ENCODE results near the gene CTXN2.

Gene CTXN2

DNA sequence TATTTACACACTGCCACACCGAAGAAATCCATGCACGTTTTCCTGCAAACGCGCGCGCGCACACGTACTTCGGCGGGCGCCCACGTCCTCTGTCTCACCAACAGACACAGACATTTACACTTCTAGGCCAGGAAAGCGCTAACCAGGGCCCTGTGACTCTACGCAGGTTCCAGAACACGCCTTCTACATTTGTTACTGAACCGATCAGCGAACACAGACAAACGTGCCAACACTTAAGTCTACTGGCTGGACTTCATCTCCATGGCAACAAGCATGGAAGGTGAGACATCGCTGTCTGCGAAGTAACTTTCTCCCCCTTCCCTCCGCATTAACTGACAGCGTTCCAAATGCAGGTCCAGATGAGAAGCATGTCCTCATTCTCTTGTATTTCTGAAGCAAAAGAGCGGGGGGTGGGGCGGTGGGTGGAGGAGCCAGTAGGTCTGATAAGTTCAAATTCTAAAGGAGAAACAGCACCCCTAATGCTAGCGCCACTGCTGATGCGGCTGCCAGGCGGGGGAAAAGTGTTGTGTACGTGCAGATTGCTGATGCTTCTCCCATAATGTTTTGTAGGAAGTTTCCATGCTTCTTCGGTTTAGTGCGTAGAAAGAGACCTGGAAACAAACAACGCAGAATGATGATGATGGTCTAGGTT, at the start of gene CTXN2:
Gene CTXN2 (plus strand): TSS at position 92 of the 652 bp plus-strand sequence. CDS start 9,636 bp downstream, outside the sequence.
- no peak for DNase-seq (ENCODE audit: low spot score)

DNA sequence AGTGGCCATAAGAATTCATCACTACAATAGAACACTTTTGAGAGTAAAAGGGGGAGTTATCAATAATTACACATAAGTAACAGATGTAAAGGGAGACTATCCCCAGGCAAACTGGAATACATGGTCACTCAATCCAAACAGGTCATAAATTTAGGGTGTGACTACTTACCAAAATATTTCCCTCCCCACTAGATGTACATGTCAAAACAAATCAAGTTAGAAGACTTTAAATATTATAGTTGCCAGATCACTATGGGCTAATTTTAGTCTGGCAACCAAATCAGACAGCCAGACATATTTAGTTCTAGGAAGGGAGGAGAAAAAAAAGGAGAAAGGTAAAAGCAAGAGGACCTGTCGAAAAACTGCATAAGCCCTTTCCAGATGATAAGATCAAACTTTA, 47.6 kb upstream of the CTXN2 start:
- no peak for DNase-seq (ENCODE audit: low spot score)

DNA sequence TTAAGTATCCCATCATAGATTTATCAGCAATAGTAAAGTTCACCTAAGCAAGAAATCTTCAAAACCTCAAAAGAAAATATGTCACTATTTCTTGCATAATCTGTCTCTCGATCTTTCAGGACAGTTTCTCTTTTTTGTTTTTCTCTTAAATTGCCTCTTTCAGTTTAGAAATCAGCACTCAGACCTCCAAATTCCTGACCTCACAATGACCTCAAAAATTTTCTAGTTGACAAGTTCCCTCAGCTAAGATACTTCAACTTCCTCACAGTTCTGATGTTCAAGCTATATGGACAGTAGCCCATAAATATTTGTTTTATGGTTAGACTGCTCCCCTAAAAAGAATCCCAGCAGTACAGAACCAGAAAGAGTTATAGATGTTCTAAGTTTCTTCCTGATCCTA, 46.6 kb upstream of the CTXN2 start:
- DNase-seq (ENCODE audit: low spot score), result no peak

DNA sequence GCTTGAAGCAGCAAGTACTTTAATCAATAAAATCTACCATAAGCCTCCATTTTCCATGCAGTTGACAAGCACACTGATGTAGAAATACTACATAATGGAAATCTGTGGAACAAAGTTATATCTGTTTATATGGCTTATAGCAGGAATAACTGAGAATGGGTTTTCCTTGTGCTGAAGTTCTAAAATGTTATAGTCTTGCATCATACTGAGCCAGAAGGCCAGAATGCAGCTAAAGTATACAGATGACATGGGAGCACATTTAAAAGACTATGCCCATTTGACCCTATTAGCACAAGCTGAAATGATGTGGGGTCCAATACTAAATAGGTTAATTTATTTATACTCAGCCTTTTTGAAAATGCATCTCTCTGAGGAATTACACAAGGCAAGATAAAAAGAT, 45.5 kb upstream of the CTXN2 start:
- no peak for DNase-seq (ENCODE audit: low spot score)

DNA sequence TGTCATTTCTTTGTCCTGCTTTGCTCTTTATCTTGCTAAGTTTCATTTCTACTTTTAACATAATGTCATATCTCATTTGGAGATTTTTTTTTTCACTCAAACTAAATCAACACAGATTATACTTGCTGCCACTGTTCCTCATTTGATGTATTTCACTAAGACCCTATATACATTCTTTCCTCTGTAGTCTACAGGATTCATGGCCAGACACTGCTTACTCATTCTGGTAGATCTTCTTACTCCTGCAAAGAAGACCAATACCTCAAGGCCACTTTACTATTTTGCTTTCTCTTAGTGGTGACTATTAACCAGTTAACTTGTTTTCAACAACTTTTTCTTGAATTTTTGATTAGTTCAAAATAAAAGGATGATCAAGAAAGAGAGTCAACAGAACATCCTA, 44.1 kb upstream of the CTXN2 start:
- no peak for DNase-seq (ENCODE audit: low spot score)

DNA sequence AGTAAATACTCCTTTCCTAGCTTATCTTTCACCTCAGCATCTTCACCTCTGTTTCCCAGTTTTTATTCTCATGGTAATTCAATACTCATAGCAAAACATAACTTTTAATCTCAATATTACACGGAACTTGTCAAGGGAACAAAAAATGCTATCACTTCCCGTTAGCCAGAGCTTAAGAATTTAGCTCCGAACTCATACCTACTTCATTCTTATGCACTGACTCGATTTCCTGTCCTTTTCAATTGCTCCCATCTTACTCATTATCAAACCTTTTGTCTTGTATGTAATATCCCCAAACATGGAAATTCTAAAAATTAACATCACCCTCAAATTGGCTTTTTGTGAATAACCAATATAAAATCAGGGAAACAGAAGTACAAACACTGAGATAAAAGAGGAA, 41.6 kb upstream of the CTXN2 start:
- DNase-seq (ENCODE audit: low spot score), result peak; percentile 97

DNA sequence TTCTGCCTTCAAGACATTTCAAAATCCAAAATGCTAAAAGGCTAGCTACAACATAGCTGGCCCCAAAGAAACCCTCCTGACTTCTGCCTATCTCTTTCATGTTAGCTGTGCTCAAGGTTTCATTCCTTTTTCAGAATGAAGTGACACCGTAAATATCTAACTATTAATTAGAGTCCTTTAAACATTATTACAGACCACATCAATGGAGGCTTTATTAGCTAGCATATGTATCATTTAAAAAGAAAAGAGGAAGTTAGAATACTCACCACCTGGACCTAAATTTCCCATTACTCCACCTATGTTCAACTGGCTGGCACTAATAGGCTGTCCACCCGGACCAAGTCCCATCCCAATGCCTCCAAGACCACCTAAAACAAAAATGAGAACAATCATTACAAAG, 37.9 kb upstream of the CTXN2 start:
- DNase-seq (ENCODE audit: low spot score), result no peak

DNA sequence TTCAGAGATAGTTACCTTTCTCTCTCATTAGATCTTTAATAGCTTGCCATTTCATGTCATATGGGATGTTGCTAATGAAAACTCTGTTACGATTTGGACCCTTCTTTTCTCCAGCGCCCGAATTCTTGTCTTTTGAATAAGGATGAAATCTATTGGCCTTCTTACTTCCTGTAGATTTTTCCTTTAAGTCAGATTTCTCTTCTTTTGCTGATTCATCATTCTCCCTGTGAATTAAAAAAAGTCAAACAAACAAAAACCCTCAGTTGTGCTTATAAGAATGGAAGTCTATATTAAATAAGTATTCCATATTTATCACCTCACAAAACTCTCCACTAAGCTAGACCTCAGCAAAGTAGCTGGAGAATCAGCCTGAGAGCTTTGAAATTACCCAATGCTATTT, 22.8 kb upstream of the CTXN2 start:
- no peak for DNase-seq (ENCODE audit: low spot score)

DNA sequence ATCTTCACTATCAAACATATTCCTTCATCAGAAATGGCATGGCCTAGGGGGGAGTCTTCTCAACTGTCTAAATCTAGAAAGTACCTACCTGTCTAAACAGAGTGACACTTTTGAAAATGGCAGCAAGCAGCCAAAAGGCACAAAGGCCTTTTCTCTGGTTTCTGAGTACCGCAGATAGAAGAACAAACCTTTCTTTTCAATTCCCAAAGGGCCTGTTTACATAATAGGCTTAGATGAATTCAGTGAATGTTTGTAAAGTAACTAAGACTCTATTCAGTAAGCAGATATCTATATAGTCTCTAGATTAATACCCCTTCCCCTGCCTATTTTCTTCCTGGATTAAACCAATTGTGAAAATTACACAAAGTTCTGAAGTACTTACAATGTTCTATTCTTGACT, 20.5 kb upstream of the CTXN2 start:
- no peak for DNase-seq (ENCODE audit: low spot score)

DNA sequence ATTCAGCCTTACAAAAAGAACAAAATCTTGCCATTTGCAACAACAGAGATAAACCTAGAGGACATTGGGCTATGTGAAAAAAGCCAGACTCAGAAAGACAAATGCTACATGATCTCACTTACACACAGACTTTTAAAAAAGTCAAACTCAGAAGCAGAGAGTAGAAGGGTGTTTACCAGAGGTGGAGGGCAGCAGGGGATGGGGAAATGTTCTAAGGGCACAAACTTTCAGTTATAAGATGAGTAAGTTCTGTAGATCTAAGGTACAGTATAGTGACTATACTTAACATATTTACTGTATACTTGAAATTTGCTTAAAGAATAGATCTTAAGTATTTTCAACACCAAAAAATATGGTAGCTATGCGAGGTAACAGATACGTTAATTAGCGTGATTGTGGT, 16.3 kb upstream of the CTXN2 start:
- no peak for DNase-seq (ENCODE audit: low spot score)

DNA sequence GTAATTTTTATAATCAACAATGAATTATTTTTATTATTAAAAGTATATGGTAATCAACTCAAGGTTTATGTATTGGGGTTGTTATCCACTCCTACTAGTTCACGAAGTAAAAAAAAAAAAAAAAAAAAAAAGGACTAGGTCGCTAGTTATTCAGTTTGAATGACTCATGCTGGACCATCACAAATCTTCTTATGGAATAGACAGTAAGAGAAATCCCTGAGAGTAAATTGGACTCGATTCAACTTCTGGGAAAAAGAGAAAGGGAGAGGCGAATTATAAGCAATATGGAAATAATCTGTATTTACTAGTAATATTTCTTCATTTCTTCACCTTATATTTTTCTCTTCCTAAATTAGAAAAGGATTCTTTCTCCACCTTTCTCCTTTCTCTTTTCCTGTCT, 15.4 kb upstream of the CTXN2 start:
- DNase-seq (ENCODE audit: low spot score), result no peak

DNA sequence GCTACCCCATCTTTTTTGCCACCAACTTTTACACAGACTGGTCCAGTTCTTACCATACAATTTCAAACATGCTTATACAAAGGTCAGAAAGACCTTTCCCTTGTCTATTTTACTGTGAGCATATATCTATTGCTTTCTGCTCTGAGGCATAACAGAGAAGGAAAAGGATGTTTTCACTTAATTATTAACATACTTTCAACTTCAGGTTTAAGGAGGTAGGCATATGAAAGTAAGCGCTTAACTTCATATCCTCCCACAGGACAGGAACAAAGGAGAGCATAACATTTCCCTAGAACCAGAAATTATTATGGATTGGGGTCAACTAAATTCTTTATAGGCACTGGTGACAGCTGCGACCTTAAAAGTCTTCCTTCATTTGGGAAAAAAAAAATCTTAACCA, 14.5 kb upstream of the CTXN2 start:
- DNase-seq (ENCODE audit: low spot score), result no peak

DNA sequence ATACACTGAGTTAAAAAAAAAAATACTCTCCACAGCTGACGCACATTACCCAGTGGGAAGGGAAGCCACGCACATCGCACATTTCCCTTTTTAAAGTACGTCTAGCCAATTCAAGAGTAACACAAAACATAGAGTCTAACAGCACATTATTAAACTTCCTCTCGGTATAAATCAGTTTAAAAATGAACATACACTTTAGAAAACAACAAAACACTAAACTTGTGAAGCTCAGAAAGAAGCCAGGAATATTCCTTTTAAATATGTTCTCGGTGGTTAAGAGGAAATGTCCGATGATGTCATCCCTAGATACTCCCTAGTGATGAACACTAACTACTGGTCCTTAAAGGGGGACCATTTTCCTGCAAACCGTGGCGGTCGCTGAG, 14.1 kb upstream of the CTXN2 start:
- peak; percentile 58 for DNase-seq (ENCODE audit: low spot score)

DNA sequence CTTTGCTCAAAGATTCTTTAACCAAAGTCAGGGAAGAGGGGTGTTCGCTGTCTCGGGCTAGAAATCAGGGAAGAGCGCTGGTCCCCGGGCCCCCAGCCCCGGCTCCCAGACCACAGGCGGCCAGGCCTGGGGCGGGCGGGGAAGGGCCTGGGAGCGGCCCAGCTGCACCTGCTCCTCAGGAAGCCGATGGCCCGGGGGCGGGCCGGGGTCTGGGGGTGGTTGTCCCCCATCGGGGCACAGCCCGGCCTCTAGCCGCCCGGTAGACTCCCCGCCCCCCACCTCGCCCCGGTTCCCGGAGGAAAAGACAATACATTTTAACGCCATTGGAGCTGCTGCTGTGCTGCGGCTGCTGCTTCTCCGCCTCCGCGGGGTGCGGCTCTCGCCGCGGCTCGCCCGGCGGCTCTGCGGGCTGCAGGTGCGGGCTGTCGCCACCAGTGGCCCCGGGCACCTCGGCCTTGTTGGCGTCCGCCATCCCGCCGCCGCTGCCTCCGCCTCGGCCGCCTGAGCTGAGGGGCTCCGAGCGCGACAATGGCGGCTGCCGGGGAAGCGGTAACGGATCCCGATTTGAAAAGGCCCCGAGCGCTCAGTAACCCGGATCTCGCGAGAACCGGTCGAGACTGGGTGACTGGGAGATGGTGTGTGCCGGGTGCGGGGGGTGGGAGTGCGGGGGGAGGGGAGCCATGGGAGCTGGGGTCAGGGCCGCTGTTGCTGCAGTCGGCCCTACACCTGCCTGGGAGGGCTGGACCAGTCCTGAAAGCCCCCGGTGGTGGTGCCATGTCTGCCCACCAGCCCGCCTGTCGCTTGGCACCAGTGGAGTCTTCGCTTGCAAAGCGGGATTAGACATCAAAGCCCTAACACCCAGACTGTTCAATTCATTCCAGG, 13.5 kb upstream of the CTXN2 start, which contains the start of gene MYEF2:
Gene MYEF2 (minus strand): TSS at position 530 of the 882 bp plus-strand sequence. CDS start 58 bp downstream, at position 472.
- DNase-seq (ENCODE audit: low spot score), result peak; percentile 40

DNA sequence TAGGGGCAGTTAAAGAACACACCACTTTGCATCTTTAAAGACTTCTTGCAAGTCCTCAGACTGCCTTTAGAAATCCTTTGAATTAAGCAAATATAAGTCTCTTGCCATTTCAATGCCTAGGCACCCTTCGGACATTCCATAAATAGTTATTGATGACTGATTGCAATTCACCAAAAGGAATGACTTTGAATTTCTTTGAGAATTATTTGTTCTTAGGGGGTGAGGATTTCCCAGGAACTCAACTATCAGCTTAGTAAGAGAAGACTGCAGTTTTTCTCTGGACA, 12.9 kb upstream of the CTXN2 start:
- no peak for DNase-seq (ENCODE audit: low spot score)

DNA sequence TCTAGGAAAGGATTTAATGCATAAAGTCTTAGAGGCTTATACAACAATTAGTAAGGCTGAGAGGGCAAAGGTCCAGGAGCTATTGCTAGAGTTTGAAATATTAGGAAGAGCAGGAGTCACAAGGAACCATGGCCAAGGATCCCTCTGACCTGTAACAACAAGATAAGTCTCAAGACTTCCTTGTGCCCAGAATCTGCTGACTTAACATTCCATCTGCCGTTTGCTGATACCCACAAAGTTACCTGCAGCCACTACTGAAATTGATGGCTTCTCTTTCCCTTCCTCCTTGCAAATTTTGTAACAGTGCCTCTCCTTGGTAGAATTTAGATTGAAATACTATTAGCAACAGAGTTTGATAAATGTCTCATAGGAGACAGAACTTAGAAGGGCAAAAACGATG, 8.7 kb upstream of the CTXN2 start:
- no peak for DNase-seq (ENCODE audit: low spot score)

DNA sequence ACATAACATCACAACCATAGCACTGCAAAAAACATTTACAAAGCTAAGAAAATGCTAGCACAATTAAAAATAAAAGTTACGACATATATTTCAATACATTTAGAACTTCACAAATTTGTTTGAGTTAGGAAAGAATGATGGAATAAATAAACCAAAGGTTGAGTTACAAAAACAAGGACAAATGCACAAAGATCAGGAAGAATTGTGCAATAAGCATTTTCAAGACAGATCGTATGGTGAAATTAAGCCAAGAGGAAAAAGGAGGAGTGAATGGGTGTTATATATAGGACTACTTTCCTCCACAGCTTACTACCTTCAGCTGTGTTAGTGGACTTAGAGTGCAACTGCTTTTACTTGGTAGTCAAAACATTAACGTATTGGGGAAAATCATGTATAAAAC, 5.9 kb upstream of the CTXN2 start:
- no peak for DNase-seq (ENCODE audit: low spot score)

DNA sequence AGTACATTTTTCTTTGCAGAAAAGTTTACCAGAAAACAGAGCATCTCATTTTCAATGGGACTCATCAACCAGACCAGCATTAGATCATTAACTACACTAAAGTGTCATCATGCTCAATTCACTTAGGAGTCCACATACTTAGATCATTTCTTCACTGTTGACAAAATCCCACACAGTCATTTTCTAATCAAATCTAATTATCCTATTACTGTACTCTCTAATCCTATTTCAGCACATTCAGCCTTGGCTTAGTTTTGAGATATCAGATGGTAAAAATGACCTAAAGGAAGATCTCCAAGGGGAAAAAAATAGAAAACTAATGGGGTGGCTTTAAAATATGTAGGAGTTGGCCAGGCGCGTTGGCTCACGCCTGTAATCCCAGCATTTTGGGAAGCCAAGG, 5.2 kb upstream of the CTXN2 start:
- no peak for DNase-seq (ENCODE audit: low spot score)

DNA sequence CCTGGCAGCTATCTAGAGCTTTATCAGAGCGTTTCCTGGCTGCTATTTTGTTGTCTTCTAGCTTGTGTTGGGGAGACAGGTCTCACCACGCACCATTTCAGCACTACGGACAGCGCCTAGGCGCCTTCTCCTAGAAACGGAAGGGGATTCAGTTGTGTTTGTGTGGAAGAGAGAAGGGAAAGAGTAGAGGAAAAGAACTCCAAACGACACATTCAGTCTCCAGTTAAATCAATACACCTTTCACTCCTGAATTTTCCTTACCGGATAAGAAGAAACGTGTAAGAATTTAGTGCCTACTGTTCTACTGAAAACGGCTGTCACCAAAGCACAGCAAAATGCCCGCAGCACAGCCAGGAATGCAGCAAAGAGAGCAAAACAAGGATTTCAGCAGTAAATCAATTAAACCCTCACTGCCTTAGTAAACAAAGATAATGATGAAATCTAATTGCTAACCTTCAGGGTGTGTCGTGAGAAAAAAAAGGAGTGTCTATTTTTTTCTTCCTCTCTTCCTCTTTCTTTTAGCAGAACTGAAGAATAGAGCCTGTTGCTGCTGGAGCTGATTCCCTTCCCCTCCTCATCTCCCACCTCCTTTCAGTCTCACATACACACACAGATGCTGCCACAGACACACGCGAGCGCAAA, 412 bp upstream of the CTXN2 start:
- peak; percentile 42 for DNase-seq (ENCODE audit: low spot score)

DNA sequence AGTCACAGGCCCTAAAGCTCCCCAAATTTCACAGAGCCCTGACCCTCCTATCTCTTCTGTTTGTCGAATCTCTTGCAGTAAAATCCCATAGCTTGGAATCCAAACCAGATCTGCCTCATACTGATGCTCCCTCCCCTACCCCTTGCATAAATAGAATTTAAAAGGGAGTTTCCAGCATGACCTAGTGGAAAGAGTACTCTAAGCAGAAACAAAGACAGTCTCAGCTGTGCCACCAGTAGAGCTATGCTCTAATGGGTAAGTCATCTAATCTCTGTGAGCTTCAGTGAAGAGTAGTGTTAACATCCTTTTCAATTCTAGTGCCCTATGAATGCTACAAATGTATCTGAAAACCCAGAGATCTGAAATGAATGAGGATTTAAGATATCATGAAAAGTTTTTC, 10.6 kb downstream of the CTXN2 start:
- no peak for DNase-seq (ENCODE audit: low spot score)

DNA sequence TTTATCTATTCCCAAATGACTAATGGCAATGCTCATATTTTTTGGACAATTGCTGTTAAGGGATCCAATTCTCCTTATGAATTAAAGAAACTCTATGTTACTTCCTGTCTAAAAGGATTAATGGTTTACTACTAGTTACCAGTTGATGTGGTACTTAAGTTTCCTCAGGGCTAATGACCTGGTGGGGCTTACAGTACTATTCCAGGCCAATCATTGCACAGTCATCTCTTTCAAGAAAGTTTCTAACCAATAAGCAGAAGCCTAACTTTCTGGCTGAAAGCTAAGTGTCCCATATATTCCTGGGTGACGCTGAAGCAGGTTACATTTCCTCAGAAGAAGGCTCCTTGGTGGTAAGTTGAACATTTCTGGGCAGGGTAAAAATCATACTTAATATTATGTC, 14.5 kb downstream of the CTXN2 start, which contains the start of gene SLC12A1:
Gene SLC12A1 (plus strand): TSS at position 322 of the 400 bp plus-strand sequence. CDS start 1,418 bp downstream, outside the sequence.
- no peak for DNase-seq (ENCODE audit: low spot score)

DNA sequence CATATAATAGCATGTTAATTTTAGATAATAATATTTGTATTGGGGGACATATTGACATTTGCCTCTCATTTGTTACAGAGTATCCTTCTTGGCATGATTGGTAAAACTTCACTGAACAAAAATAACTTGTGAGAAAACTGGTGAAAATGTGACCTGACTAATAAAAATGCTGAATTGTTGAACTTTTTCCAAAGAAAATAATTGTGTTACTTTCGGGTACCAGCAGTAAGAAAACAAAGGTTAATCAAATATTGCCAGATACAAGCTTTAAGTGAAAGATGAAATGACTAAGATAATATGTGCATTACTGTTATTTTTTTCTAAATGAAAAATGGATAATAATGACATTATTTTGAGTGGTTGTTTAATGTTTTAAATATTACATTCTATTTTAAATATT, 29.8 kb downstream of the CTXN2 start:
- DNase-seq (ENCODE audit: low spot score), result no peak

DNA sequence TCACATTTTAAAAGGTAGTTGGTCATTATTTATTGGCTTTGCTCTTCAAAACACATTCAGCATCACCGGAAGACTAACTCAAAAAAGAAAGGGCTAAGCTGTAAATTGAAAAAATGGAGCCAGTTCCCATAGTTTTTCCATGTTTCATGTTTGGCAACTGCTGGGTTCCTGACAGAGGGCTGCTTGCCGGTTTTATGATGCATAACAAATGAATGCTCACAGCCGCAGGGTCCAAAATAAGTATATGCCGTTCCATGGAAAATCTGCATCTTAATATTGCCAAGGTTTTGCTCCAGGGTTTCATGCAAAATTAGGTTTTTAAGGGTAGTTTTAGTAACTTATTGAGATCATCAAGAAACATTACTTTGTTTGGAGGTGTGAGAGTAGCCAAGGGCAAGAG, 30.4 kb downstream of the CTXN2 start:
- no peak for DNase-seq (ENCODE audit: low spot score)

Data from kidney capillary endothelial cell (primary cell).